Endometrial microvascular endothelial cells (primary cell): ENCODE data around the gene MXD4. TPM values are rescaled to one million over a fixed set of nuclear protein-coding genes. Genes with fewer than 3 reads are reported as not detected.
"Not testable (repeated sequence)": the region's sequence is repeated elsewhere in the genome, so short reads cannot be mapped to it uniquely, and the experiment has no call there.

ENCODE experiments used
- in situ Hi-C: cut with HindIII; loops from 2 replicates; pipeline ENCODE4 v1.10.0; 2017; ENCODE audit warnings: low sequenced_read_pairs, low pct_unique_long_range_greater_than_20kb; ENCODE audit errors: inconsistent ontology term
- total RNA-seq: library from RNA; depleted of rRNA; stranded (reverse); fragments of >200 nt; gene quantifications from one replicate; pipeline ENCODE4 v1.2.3, GENCODE V29; 2015; ENCODE audit errors: inconsistent ontology term

Gene MXD4
- total RNA-seq, 1 donor from 2014 or later, result 77.6 TPM

GRCh38 chr4:2245057-2245786, 16.7 kb downstream of the MXD4 start:
- in situ Hi-C loops, result no loop called here

GRCh38 chr4:2243681-2244380, 18.1 kb downstream of the MXD4 start:
- in situ Hi-C loops, result no loop called here

- in situ Hi-C loops, result no loop called here
Measured at GRCh38 chr4:2241410-2242353, 20.2 kb downstream of the MXD4 start, which contains the start of the genes HAUS3 and POLN. Gene HAUS3 (minus strand): TSS chr4:2242121. CDS start chr4:2240946, 1,175 bp downstream. Gene POLN (minus strand): TSS chr4:2242121. CDS start chr4:2229231, 12,890 bp downstream.

- in situ Hi-C loops, result no loop called here
Measured at GRCh38 chr4:2241003-2241402, 20.9 kb downstream of the MXD4 start.

GRCh38 chr4:2236944-2237666, 24.8 kb downstream of the MXD4 start:
- in situ Hi-C loops, result no loop called here

GRCh38 chr4:2231082-2231481, 30.8 kb downstream of the MXD4 start:
- in situ Hi-C loops, result no loop called here

GRCh38 chr4:2226261-2226660, 35.6 kb downstream of the MXD4 start:
- in situ Hi-C loops, result no loop called here

- in situ Hi-C loops, result no loop called here
Measured at GRCh38 chr4:2222838-2223237, 39.1 kb downstream of the MXD4 start.

GRCh38 chr4:2221378-2221777, 40.5 kb downstream of the MXD4 start:
- in situ Hi-C loops, result not testable (repeated sequence)

GRCh38 chr4:2220016-2220630, 41.8 kb downstream of the MXD4 start:
- in situ Hi-C loops, result no loop called here

- in situ Hi-C loops, result no loop called here
Measured at GRCh38 chr4:2219233-2219760, 42.6 kb downstream of the MXD4 start.

GRCh38 chr4:2218436-2218835, 43.5 kb downstream of the MXD4 start:
- in situ Hi-C loops, result no loop called here

- in situ Hi-C loops, result no loop called here
Measured at GRCh38 chr4:2217726-2218125, 44.2 kb downstream of the MXD4 start.

- in situ Hi-C loops, result no loop called here
Measured at GRCh38 chr4:2212831-2213230, 49.1 kb downstream of the MXD4 start.

GRCh38 chr4:2202789-2203188, 59.1 kb downstream of the MXD4 start:
- in situ Hi-C loops, result not testable (repeated sequence)
